ENCODE measurements around the gene ETFDH.

Gene ETFDH

GRCh38 chr4:158758142-158758541, 86.0 kb downstream of the ETFDH start:
- CTCF ChIA-PET, result no interaction called here
- POLR2A ChIA-PET, result no interaction called here

GRCh38 chr4:158758703-158759102, 86.6 kb downstream of the ETFDH start:
- ChIA-PET CTCF (interaction anchor here (0.6 kb wide), 1 partner anchor 93 kb away, joined by 3 read pairs; no protein-coding TSS in a partner anchor), POLR2A (no interaction called here)
- Histone ChIP-seq H3K36me3 (ENCODE audit: control insufficient read depth in 2 of 2, insufficient read depth in 1 of 2, low read length in 2 of 2) (no peaks in the 10 kb centered on the region), H3K4me1 (ENCODE audit: control insufficient read depth, insufficient read depth, low read length) (no peaks in the 10 kb centered on the region), H3K4me3 (ENCODE audit: low read depth, low read length) (no peak overlapping the region), H3K9me3 (ENCODE audit: control insufficient read depth, insufficient read depth, low read depth, low read length) (no peaks in the 10 kb centered on the region), H3K27ac (ENCODE audit: extremely low read depth, low read depth, low read length) (no peak overlapping the region)
- TF ChIP-seq ZNF404 (tag by site-specific recombination; IDR thresholded peaks at IDR 0.05), result no peak
- no peak for TF ChIP-seq ZNF280D (tag by site-specific recombination; IDR thresholded peaks at IDR 0.05)
- TF ChIP-seq ZNF398 (tag by site-specific recombination; IDR thresholded peaks at IDR 0.05), result no peak
- no peak for TF ChIP-seq REST (tag by site-specific recombination; IDR thresholded peaks at IDR 0.05)
- no peak for TF ChIP-seq ZFP37 (tag by site-specific recombination; IDR thresholded peaks at IDR 0.05)
- TF ChIP-seq ZNF558 (tag by site-specific recombination; IDR thresholded peaks at IDR 0.05), result no peak
- no peak for TF ChIP-seq ZNF600 (tag by site-specific recombination; IDR thresholded peaks at IDR 0.05)

More at GRCh38 chr4:158758142-158758541, 86.0 kb downstream of the ETFDH start:
- TF ChIP-seq ZBTB17 (tag by site-specific recombination; IDR thresholded peaks at IDR 0.05) (no peak), ZNF561 (tag by site-specific recombination; IDR thresholded peaks at IDR 0.05; ENCODE audit: borderline replicate concordance) (no peak), GLI2 (tag by site-specific recombination; IDR thresholded peaks at IDR 0.05; ENCODE audit: borderline replicate concordance, low read depth) (no peak), ZNF610 (tag by site-specific recombination; IDR thresholded peaks at IDR 0.05; ENCODE audit: borderline replicate concordance) (no peak), ZNF16 (tag by site-specific recombination; IDR thresholded peaks at IDR 0.05; ENCODE audit: low read depth) (no peak), SP3 (tag by site-specific recombination; IDR thresholded peaks at IDR 0.05) (no peak), MZF1 (tag by site-specific recombination; IDR thresholded peaks at IDR 0.05; ENCODE audit: borderline replicate concordance) (no peak), ZNF768 (tag by site-specific recombination; IDR thresholded peaks at IDR 0.05) (no peak), HIC1 (tag by site-specific recombination; IDR thresholded peaks at IDR 0.05) (no peak), ZBTB44 (tag by site-specific recombination; IDR thresholded peaks at IDR 0.05) (no peak), ZNF549 (tag by site-specific recombination; IDR thresholded peaks at IDR 0.05) (no peak), ZNF660 (tag by site-specific recombination; IDR thresholded peaks at IDR 0.05) (no peak), ZNF596 (tag by site-specific recombination; IDR thresholded peaks at IDR 0.05) (no peak), ZNF211 (tag by site-specific recombination; IDR thresholded peaks at IDR 0.05; ENCODE audit: low read depth) (no peak), ZNF292 (tag by site-specific recombination; IDR thresholded peaks at IDR 0.05; ENCODE audit: borderline replicate concordance, low read depth) (no peak), ZNF26 (tag by site-specific recombination; IDR thresholded peaks at IDR 0.05) (no peak), ZFP41 (tag by site-specific recombination; IDR thresholded peaks at IDR 0.05; ENCODE audit: borderline replicate concordance) (no peak)
- no peaks in the 10 kb centered on the region for H3K4me1 ChIP-seq (ENCODE audit: control insufficient read depth, insufficient read depth, low read length)
- H3K36me3 ChIP-seq (ENCODE audit: control insufficient read depth in 2 of 2, insufficient read depth in 1 of 2, low read length in 2 of 2), result no peaks in the 10 kb centered on the region
- H3K9me3 ChIP-seq (ENCODE audit: control insufficient read depth, insufficient read depth, low read depth, low read length), result no peaks in the 10 kb centered on the region
- no peak overlapping the region for H3K27ac ChIP-seq (ENCODE audit: extremely low read depth, low read depth, low read length)
- H3K4me3 ChIP-seq (ENCODE audit: low read depth, low read length), result no peak overlapping the region
